Activated CD4-positive, alpha-beta T cell treated with anti-CD3 and anti-CD28 coated beads for 24 hours (primary cell): ENCODE measurements around the gene ART5.
"Not testable (repeated sequence)": the region's sequence is repeated elsewhere in the genome, so short reads cannot be mapped to it uniquely, and the experiment has no call there.

Experiments used
- DNase-seq, 2 donors: peaks; one replicate each; pipeline ENCODE4 v3.0.0-alpha.2; 2020; ENCODE audit warnings: low read depth in 2 of 2

The ART5 gene

GRCh38 chr11:3622521-3622920, 19.3 kb downstream of the ART5 start:
- no peak for DNase-seq

- no peak for DNase-seq
Measured at GRCh38 chr11:3617990-3618389, 23.8 kb downstream of the ART5 start.

GRCh38 chr11:3616721-3617460, 24.9 kb downstream of the ART5 start:
- no peak for DNase-seq

- no peak for DNase-seq
Measured at GRCh38 chr11:3615998-3616397, 25.8 kb downstream of the ART5 start.

GRCh38 chr11:3614742-3615171, 27.0 kb downstream of the ART5 start:
- DNase-seq: peak; percentile 25 to 45

- DNase-seq: no peak
Measured at GRCh38 chr11:3613998-3614741, 27.6 kb downstream of the ART5 start.

- no peak for DNase-seq
Measured at GRCh38 chr11:3611976-3612678, 29.7 kb downstream of the ART5 start.

- no peak for DNase-seq
Measured at GRCh38 chr11:3610846-3611245, 30.9 kb downstream of the ART5 start.

- peak in 1 of 2 donors; percentile 32 for DNase-seq
Measured at GRCh38 chr11:3609416-3610265, 32.2 kb downstream of the ART5 start.

GRCh38 chr11:3605771-3606203, 36.0 kb downstream of the ART5 start:
- DNase-seq: no peak

- no peak for DNase-seq
Measured at GRCh38 chr11:3605283-3605662, 36.5 kb downstream of the ART5 start.

GRCh38 chr11:3604167-3604566, 37.6 kb downstream of the ART5 start:
- no peak for DNase-seq

GRCh38 chr11:3600201-3600600, 41.6 kb downstream of the ART5 start:
- DNase-seq: not testable (repeated sequence)

GRCh38 chr11:3597743-3598142, 44.0 kb downstream of the ART5 start:
- not testable (repeated sequence) for DNase-seq

GRCh38 chr11:3591326-3591725, 50.5 kb downstream of the ART5 start:
- DNase-seq: not testable (repeated sequence)

GRCh38 chr11:3590193-3590592, 51.6 kb downstream of the ART5 start:
- DNase-seq: not testable (repeated sequence)

- DNase-seq: not testable (repeated sequence)
Measured at GRCh38 chr11:3588776-3589175, 53.0 kb downstream of the ART5 start.
